Measurements from ENCODE around the gene SLC1A1. TPM values are rescaled to one million over a fixed set of nuclear protein-coding genes. Genes with fewer than 3 reads are reported as not detected.

SLC1A1 gene
- total RNA-seq, 4 donors from 2014 or later, result 6.8 to 19.2 (median 11.8) TPM

Other genes with a start within 250 kb of the SLC1A1 start
- 10 to 100 TPM; 16.4 to 52.6 (median 41.1) TPM for gene GLIS3, start 190.4 kb upstream of the SLC1A1 start, total RNA-seq
- 1 to 10 TPM; 5.6 to 8.3 (median 7.2) TPM for gene PLPP6, start 171.8 kb downstream of the SLC1A1 start, total RNA-seq
- 10 to 100 TPM in 1 of 4 donors, 1 to 10 TPM in 2, under 1 TPM in 1; 0.51 to 13.6 (median 6.5) TPM for gene SPATA6L, start 176.0 kb downstream of the SLC1A1 start, total RNA-seq
- gene CDC37L1, start 189.1 kb downstream of the SLC1A1 start, total RNA-seq, result 10 to 100 TPM; 21.1 to 50.5 (median 34.0) TPM

Measured in uterus (tissue), 4 donors.